ENCODE results near the gene UGT1A3. TPM values are rescaled to one million over a fixed set of nuclear protein-coding genes. Genes with fewer than 3 reads are reported as not detected.

UGT1A3 gene
- total RNA-seq, 4 donors from 2014 or later: 2.8 to 7.6 (median 3.4) TPM

DNA sequence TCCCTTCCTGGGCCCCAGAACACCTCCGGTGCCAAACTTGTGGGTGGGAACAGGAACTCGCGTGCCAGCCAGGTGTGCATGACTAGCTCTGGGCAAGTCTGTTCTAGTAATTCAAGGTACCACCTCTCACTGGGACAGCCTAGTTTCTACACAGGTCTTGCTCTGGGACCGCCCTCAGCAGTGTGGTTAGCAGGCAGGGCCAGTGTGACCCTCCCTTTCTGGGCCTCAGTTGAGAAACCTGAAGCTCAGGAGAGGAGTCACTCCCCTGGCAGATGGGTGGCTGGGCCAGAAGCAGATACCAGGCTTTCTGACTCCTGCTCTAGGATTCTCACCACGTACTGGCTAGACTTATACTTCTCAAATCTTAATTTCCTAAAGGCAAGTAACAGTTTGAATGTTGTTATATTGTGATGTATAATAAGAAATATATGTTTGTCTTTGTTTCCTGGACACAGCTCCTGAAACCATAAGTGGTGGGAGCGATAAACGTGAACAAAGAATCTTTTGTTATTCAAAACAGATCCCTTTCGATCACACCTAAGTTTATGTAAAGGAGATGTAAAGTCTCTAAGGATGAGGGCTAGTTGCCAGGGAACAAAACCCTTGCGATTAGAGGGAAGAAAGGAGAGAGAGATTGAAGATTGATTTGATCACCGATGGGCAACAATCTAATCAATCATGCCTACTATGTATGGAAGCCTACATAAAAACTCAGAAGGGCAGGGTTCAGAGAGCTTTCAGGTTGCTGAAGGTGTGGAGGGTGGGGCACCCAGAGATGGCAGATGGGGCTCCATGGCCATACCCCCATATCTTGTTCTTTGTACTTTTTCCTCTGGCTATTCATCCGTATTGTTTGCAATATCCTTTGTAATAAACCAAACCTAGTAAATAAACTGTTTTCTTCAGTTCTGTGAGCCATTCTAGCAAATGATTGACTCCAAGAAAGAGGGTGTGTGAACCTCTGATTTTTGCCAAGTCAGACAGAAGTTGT lies 37.1 kb upstream of the UGT1A3 start:
- no peaks in the 10 kb centered on the region for H3K27me3 ChIP-seq
- DNase-seq: no peak
- intact Hi-C loops (cut with DNase I): no loop called here
- H3K9me3 ChIP-seq: no peaks in the 10 kb centered on the region
- peak in 3 of 4 donors; percentile 74 to 90 (median 80) for TF ChIP-seq POLR2A (IDR thresholded peaks at IDR 0.05)
- no peak for TF ChIP-seq CTCF (IDR thresholded peaks at IDR 0.05)
- H3K4me1 ChIP-seq: peaks cover 0 to 70% (median 16%) of the 10 kb centered on the region in 3 donors
- 41 to 47% methylated on average over 9 to 11 of the region's 11 CpGs for WGBS, 2 donors
- no peaks in the 10 kb centered on the region for H3K36me3 ChIP-seq
- peak overlapping the region; percentile 82 to 92 (median 88) for H3K27ac ChIP-seq
- H3K4me3 ChIP-seq: peak overlapping the region; percentile 34 to 47 (median 43)

DNA sequence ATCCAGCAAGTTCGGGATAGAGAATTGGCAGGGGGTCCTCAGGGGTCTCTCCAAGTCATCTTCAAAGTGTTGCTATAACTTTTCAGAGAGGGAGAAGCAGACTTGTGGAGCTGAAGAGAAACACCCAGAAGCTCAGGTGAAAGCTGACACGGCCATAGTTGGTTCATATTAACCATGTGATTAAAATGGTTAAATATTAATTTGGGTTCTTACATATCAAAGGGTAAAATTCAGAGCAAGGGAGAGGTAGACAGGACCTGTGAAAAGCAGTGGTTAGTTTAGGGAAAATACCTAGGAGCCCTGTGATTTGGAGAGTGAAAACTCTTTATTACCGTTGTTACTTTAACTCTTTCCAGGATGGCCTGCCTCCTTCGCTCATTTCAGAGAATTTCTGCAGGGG lies 36.2 kb upstream of the UGT1A3 start, which contains the start of gene UGT1A6:
TSS of gene UGT1A6 (plus strand) at position 243 of the 400 bp plus-strand sequence. CDS start at position 358, 115 bp downstream.
- no peaks in the 10 kb centered on the region for H3K27me3 ChIP-seq
- no peaks in the 10 kb centered on the region for H3K36me3 ChIP-seq
- H3K4me3 ChIP-seq: peak within 1 kb of the TSS; percentile 34 to 47 (median 43)
- peaks cover 0 to 66% (median 16%) of the 10 kb centered on the region in 3 donors for H3K4me1 ChIP-seq
- intact Hi-C loops (cut with DNase I): no loop called here
- TF ChIP-seq CTCF (IDR thresholded peaks at IDR 0.05) (no peak), POLR2A (IDR thresholded peaks at IDR 0.05) (no peak)
- peak within 1 kb of the TSS; percentile 62 to 92 (median 88) for H3K27ac ChIP-seq
- WGBS, 2 donors: 62 to 65% methylated on average over 4 of the region's 4 CpGs
- no peaks in the 10 kb centered on the region for H3K9me3 ChIP-seq
- no peak for DNase-seq

DNA sequence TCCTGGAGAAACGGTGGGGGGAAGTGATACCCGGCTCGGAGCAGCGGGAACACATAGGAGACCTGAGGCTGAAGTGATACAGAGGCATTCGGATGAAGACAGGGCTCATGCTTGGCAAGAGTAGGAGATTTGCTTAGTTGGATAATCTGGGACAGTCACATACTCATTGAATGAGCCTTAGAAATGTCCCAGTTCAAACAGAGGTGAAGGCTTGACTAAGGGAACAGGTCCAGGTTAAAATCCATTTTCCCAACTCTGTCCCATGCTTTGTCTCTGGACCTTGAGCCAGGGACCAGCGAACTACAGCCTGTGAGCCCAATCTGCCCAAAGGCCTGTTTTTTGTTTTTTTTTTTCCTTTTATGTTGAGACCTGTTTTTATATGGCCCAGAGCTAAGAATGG lies 34.9 kb upstream of the UGT1A3 start:
- Histone ChIP-seq H3K9me3 (no peaks in the 10 kb centered on the region), H3K27me3 (no peaks in the 10 kb centered on the region), H3K36me3 (no peaks in the 10 kb centered on the region), H3K4me3 (peak overlapping the region in 3 of 4 donors; percentile 34 to 45 (median 41)), H3K27ac (peak overlapping the region in 3 of 4 donors; percentile 86 to 92 (median 90)), H3K4me1 (peaks cover under 1 to 67% (median 16%) of the 10 kb centered on the region in 3 donors)
- DNase-seq: no peak
- TF ChIP-seq POLR2A (IDR thresholded peaks at IDR 0.05) (no peak), CTCF (IDR thresholded peaks at IDR 0.05) (no peak)
- WGBS, 2 donors: 51 to 54% methylated on average over 5 to 6 of the region's 6 CpGs
- intact Hi-C loops (cut with DNase I): no loop called here

DNA sequence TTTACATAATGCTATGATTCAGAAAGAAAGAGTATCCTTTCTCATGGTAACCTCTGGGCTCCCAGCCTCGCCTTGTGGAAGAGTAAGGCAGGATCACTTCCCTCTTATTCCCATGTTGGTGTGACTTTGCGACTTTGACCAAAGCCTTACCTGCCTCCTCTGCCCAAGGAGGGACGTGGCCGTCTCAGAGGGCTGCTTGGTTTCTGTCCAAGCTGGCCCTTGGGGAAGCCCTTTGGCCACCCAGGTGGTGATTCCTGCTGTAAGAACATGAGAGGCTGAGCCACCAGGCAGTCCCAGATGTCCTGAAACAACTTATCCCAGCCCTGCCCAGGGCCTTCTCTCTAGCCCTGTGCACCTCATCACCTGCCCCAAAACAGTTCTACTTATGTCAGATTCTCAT lies 30.1 kb upstream of the UGT1A3 start:
- 76 to 86% methylated on average over 1 to 4 of the region's 4 CpGs for WGBS, 2 donors
- H3K36me3 ChIP-seq: no peaks in the 10 kb centered on the region
- DNase-seq: no peak
- peak overlapping the region in 3 of 4 donors; percentile 77 to 92 (median 86) for H3K27ac ChIP-seq
- no peak overlapping the region for H3K4me3 ChIP-seq
- H3K27me3 ChIP-seq: no peaks in the 10 kb centered on the region
- intact Hi-C loops (cut with DNase I): no loop called here
- no peaks in the 10 kb centered on the region for H3K9me3 ChIP-seq
- H3K4me1 ChIP-seq: peaks cover 0 to 52% (median 7%) of the 10 kb centered on the region in 3 donors
- TF ChIP-seq CTCF (IDR thresholded peaks at IDR 0.05) (no peak), POLR2A (IDR thresholded peaks at IDR 0.05) (no peak)
